AG09309 (cell line): ENCODE results near the gene ZNF518B.

ENCODE experiments used
- DNase-seq: peaks from one replicate; pipeline ENCODE4 v3.0.0-alpha.2; 2010; ENCODE audit warnings: low read depth
- H3K4me3 ChIP-seq: 2 replicates; pipeline ENCODE4 v1.5.1; 2011; ENCODE audit warnings: mild to moderate bottlenecking, low read depth, low read length, moderate library complexity; ENCODE audit not compliant: control insufficient read depth
- CTCF ChIP-seq: IDR thresholded peaks from 2 replicates; pipeline ENCODE4 v1.5.1; 2011; ENCODE audit warnings: mild to moderate bottlenecking, low read depth, low read length, inconsistent platforms; ENCODE audit not compliant: insufficient read depth, control insufficient read depth; ENCODE audit errors: missing control alignments

ZNF518B gene

GRCh38 chr4:10458177-10458576, 951 bp upstream of the ZNF518B start:
- no peak for TF ChIP-seq CTCF
- DNase-seq, result no peak
- H3K4me3 ChIP-seq, result no peak overlapping the region

- TF ChIP-seq CTCF, result no peak
- peak overlapping the region; percentile 45 for H3K4me3 ChIP-seq
- DNase-seq, result no peak
These were observed 501 bp downstream of the ZNF518B start for GRCh38 chr4:10456595-10457254.

GRCh38 chr4:10456260-10456594, 999 bp downstream of the ZNF518B start:
- DNase-seq, result no peak
- peak overlapping the region; percentile 45 for H3K4me3 ChIP-seq
- TF ChIP-seq CTCF, result no peak

- no peak for DNase-seq
- TF ChIP-seq CTCF, result no peak
- no peak overlapping the region for H3K4me3 ChIP-seq
These were observed 2.1 kb downstream of the ZNF518B start for GRCh38 chr4:10455133-10455532.

DNA sequence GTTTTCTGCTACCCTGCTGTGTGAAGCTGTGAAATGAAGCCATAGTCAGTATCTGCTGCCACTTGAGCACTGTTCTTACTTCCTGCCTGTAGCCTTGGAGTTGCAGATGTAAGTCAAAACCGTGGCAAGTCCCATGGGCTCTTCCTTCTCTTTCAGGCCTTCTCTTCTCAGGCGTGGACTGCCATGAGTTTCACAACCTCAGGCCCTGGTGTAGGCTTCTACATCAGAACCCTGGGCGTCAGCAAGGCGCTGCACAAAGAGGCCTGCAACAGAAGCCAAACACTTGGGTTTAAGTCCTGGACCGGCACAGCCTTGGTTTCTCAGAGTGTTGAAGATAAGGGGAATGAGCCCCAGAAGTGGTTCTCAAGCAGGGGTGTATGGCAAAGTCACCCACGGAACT, 2.5 kb downstream of the ZNF518B start:
- no peak for DNase-seq

DNA sequence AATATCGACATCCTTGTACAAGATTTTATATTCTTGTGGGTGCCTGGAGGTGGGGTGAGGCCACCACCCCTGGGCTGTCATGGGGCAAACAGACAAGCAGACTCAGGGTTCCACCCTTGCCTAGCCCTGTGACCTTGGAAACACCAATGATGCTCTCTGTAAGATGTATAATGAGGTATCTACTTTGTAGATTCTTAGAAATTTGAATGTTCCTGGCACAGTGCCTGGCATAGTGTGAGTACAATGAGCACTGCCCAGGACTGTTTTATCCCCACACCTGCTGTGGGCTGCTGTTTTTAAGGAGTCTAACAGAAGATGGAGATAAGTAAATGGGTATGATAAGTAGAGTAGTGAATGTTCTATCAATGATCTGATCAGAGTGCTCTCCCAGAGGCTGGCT, 3.1 kb downstream of the ZNF518B start:
- no peak for TF ChIP-seq CTCF
- no peak overlapping the region for H3K4me3 ChIP-seq
- DNase-seq, result no peak

More for the DNA sequence above, 2.5 kb downstream of the ZNF518B start:
- no peak for TF ChIP-seq CTCF
- no peak overlapping the region for H3K4me3 ChIP-seq

DNA sequence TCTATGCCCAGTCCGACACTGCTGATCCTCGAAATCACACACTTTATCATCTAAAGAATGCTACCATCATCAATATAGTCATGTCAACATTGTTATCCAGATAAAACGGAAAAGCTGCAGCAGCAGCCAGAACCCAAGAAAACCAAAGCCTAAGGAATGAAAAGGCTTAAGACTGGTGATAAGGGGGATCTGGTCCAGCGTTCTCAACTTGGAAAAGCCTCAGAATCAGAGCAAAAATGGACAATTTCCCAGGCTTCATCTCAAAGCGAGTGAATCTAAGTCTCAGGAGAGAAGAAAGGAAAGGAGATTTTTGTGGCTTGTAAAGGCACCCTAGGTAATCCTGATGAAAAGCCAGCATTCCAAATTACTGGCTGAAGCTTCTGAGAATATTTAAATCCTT, 8.2 kb downstream of the ZNF518B start:
- H3K4me3 ChIP-seq, result no peak overlapping the region
- DNase-seq, result no peak
- no peak for TF ChIP-seq CTCF
